Keratinocyte (primary cell): ENCODE measurements around the gene CDHR1.

Source experiments
- CTCF ChIP-seq, 3 experiments: IDR thresholded peaks in 1 of 3; conservative IDR thresholded peaks in 1 of 3; optimal IDR thresholded peaks in 1 of 3; 2 replicates in 2 of 3; 3 replicates in 1 of 3; pipeline versions ENCODE3 to v1.5.1; 2011; ENCODE audit warnings: low read length in 3 of 3, mild to moderate bottlenecking in 3 of 3, moderate library complexity in 2 of 3, control low read depth in 1 of 3, inconsistent platforms in 1 of 3; ENCODE audit not compliant: insufficient read depth in 2 of 3; ENCODE audit errors: extremely low read depth in 1 of 3
- EZH2 ChIP-seq: IDR thresholded peaks from one replicate; pipeline ENCODE4 v1.6.1; 2012; ENCODE audit warnings: inconsistent platforms, mild to moderate bottlenecking, low read length, moderate library complexity

GRCh38 chr10:84211566-84211965 lies 17.2 kb downstream of the CDHR1 start:
- TF ChIP-seq CTCF (optimal IDR thresholded peaks at IDR 0.05 in 1 of 3, IDR thresholded peaks at IDR 0.05 in 1 of 3, conservative IDR thresholded peaks at IDR 0.05 in 1 of 3; ENCODE audit: extremely low read depth in 1 of 3, insufficient read depth in 2 of 3, low read length in 3 of 3) (no peak), EZH2 (no peak)
